Measurements from ENCODE around the gene KLHL11. TPM values are rescaled to one million over a fixed set of nuclear protein-coding genes. Genes with fewer than 3 reads are reported as not detected.
A peak's percentile ranks its signal among the peaks of the same experiment; 100 is the strongest.
"Not testable (repeated sequence)": the region's sequence is repeated elsewhere in the genome, so short reads cannot be mapped to it uniquely, and the experiment has no call there.

The KLHL11 gene
- total RNA-seq, 1 experiment from 2014 or later = 18.5 TPM

DNA sequence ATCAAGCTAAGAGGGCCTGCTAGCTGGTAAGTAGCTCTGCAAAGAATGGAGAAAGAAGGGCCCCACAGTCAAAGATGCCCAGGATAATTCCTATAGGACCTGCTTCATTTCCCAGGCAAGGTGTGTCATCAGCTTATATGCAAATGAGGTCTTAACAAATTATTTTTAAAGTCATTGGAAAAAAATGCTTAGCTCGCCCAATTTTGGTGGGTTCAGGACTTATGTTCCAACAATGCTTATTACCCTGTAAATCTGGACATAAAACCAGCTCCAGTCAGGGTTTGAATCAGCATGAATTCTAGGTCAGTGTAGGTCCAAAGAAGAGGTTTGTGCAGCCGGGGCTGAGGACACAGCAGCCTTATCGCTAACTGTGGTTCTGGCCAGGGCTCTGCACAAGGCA is 28.2 kb upstream of the KLHL11 start:
- in situ Hi-C loops (cut with HindIII; ENCODE audit: low pct_unique_long_range_greater_than_20kb, low sequenced_read_pairs) = no loop called here
- DNase-seq (ENCODE audit: low read depth, low spot score) = no peak

- DNase-seq (ENCODE audit: low read depth, low spot score) = no peak
- in situ Hi-C loops (cut with HindIII; ENCODE audit: low pct_unique_long_range_greater_than_20kb, low sequenced_read_pairs) = no loop called here
Observed at GRCh38 chr17:41892021-41892376, 26.8 kb upstream of the KLHL11 start.

- DNase-seq (ENCODE audit: low read depth, low spot score) = no peak
- in situ Hi-C loops (cut with HindIII; ENCODE audit: low pct_unique_long_range_greater_than_20kb, low sequenced_read_pairs) = no loop called here
Observed at GRCh38 chr17:41891135-41892020, 26.2 kb upstream of the KLHL11 start.

GRCh38 chr17:41888332-41888965 is 23.2 kb upstream of the KLHL11 start:
- in situ Hi-C loops (cut with HindIII; ENCODE audit: low pct_unique_long_range_greater_than_20kb, low sequenced_read_pairs) = no loop called here
- DNase-seq (ENCODE audit: low read depth, low spot score) = no peak

- in situ Hi-C loops (cut with HindIII; ENCODE audit: low pct_unique_long_range_greater_than_20kb, low sequenced_read_pairs) = no loop called here
- DNase-seq (ENCODE audit: low read depth, low spot score) = peak; percentile 43
Observed at GRCh38 chr17:41885733-41886132, 20.5 kb upstream of the KLHL11 start.

DNA sequence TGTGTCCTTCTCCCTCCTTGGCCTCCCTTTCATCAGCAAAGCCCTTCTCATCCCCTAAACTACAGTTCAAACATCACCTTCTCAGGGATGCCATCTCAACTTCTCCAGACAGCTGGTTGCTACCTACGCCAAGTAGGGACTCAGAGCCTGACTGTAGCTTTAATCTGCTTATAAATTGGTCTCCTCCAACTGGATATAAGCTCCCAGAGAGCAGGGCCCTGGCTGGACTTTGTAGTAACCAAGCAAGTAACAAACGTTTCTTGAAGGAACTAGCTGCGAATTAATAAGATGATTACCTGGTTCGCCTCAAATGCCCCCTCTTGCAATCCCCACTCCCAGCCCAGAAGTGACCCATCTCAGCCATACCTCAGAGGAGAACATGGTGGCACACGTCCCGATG is 17.5 kb upstream of the KLHL11 start:
- no peak for DNase-seq (ENCODE audit: low read depth, low spot score)
- in situ Hi-C loops (cut with HindIII; ENCODE audit: low pct_unique_long_range_greater_than_20kb, low sequenced_read_pairs) = no loop called here

DNA sequence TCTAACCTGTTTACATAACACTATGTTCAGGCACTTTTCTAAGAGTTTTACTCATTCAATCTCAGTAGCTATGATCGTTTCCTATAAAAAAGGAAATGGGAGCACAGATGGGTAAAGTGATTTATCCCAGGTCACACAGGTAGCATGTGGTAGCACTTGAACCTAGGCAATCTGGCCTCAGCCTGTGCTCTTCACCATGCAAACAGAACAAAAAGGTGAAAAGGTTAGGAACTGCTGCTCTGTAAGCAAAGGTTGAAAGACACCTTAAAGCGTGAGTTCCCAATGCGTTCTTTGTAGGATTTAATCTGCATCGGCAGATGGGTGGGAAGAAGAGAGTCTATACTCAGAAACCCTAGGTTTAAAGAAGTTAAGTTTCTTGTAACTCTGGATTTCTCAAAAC is 14.9 kb upstream of the KLHL11 start:
- no peak for DNase-seq (ENCODE audit: low read depth, low spot score)
- in situ Hi-C loops (cut with HindIII; ENCODE audit: low pct_unique_long_range_greater_than_20kb, low sequenced_read_pairs) = no loop called here

DNA sequence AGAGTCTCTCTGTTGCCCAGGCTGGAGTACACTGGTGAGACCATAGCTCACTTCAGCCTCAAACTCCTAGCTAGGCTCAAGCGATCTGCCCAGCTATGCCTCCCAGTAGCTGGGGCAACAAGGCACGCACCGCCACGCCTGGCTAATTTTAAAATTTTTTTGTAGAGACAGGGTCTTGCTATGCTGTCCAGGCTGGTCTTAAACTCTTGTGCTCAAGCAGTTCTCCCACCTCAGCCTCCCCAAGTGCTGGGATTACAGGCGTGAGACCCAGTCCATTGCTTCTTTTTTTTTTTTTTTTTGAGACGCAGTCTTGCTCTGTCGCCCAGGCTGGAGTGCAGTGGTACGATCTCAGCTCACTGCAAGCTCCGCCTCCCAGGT is 9.1 kb upstream of the KLHL11 start:
- DNase-seq (ENCODE audit: low read depth, low spot score) = not testable (repeated sequence)

DNA sequence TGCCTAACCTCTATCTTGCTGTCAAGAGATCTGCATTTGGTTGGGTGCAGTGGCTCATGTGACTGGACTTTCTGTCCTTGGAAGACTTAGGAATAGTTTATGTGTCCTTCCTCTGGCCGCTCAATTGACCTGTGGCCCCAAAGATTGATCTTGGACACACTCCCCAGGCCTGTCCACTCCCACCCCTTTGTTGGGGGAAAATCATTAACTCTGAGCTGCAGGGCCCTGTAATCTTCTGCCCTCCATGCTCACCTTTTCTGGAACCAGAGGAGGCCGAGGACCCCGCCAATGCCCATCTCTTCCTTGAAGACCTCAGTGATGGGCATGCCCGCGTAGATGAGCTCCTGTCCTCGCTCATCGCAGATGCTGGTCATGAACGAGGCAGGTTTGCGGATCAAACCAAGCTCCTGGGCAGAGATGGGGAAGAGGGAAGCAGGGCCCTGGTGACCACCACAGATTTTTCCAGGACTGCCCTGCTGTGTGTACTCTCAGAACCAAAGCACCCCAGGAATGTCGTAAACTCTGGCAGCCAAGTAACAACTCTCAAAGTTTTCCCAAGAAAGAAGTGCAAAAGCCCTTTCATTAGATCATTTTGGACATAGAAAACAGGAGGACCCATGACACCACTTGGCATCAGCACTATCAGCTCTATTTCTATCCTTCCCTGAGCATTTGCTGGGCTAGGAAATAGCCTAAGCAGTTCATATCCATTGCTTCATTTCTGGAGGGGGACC is 8.5 kb upstream of the KLHL11 start:
- in situ Hi-C loops (cut with HindIII; ENCODE audit: low pct_unique_long_range_greater_than_20kb, low sequenced_read_pairs) = no loop called here
- DNase-seq (ENCODE audit: low read depth, low spot score) = no peak

More for the DNA sequence above, 9.1 kb upstream of the KLHL11 start:
- in situ Hi-C loops (cut with HindIII; ENCODE audit: low pct_unique_long_range_greater_than_20kb, low sequenced_read_pairs) = not testable (repeated sequence)

DNA sequence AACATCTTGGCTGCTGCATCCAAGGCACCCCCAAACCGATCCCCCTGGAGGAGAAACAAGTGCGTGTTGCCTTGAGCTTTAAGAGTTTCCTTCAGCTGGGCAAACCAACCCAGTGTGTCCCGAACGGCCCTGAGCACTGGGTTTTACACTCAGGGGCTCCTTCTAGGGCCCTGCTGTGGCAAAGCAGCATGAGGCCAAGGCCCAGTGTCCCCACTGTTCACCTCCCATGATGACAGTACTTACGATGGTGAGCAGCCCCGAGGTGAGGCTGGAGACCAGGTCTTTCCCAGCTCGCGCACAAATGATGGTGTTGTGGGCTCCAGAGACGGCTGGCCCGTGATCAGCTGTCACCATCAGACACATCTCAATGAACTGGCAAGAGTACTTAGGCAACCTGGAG is 6.6 kb upstream of the KLHL11 start:
- in situ Hi-C loops (cut with HindIII; ENCODE audit: low pct_unique_long_range_greater_than_20kb, low sequenced_read_pairs) = no loop called here

DNA sequence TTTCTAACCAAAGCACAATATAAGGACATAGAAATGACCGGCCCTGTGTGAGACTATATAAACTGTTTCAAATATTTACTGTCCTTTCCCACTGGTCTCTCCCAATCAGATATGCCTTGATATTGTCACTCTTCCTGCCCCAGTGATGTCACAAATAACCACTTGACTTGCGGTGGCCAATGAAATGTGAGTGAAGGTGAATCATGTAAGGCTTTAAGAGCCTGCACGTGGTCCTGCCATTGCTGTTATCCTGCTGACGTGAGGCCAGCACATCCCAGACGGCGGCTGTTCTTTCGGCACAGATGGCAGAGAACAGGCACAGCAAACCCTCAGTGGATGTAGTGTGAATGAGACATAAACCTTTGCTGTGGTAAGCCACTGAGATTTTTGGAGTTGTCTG is 5.4 kb upstream of the KLHL11 start:
- peak; percentile 15 for DNase-seq (ENCODE audit: low read depth, low spot score)
- in situ Hi-C loops (cut with HindIII; ENCODE audit: low pct_unique_long_range_greater_than_20kb, low sequenced_read_pairs) = no loop called here

More for the DNA sequence above, 6.6 kb upstream of the KLHL11 start:
- no peak for DNase-seq (ENCODE audit: low read depth, low spot score)

GRCh38 chr17:41870097-41870496 is 4.9 kb upstream of the KLHL11 start:
- in situ Hi-C loops (cut with HindIII; ENCODE audit: low pct_unique_long_range_greater_than_20kb, low sequenced_read_pairs) = no loop called here
- no peak for DNase-seq (ENCODE audit: low read depth, low spot score)

- in situ Hi-C loops (cut with HindIII; ENCODE audit: low pct_unique_long_range_greater_than_20kb, low sequenced_read_pairs) = no loop called here
- no peak for DNase-seq (ENCODE audit: low read depth, low spot score)
Observed at GRCh38 chr17:41869426-41869825, 4.2 kb upstream of the KLHL11 start.

GRCh38 chr17:41868568-41868967 is 3.3 kb upstream of the KLHL11 start:
- peak; percentile 71 for DNase-seq (ENCODE audit: low read depth, low spot score)
- in situ Hi-C loops (cut with HindIII; ENCODE audit: low pct_unique_long_range_greater_than_20kb, low sequenced_read_pairs) = no loop called here

DNA sequence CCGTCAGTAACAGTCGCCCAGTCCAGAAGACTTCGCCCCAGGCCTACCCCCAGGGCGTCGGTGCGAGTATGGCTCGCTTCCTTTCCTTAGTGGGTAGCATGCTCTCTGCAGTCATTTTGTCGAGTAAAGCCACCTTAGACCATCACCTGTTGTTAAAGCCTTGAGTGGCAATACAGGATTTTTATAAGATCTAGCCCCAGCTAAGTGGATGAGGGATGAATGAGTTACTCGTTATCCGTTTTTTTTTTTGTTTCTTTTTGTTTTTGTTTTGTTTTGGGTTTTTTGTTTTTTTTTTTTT is 322 bp upstream of the KLHL11 start:
- DNase-seq (ENCODE audit: low read depth, low spot score) = no peak
- in situ Hi-C loops (cut with HindIII; ENCODE audit: low pct_unique_long_range_greater_than_20kb, low sequenced_read_pairs) = no loop called here

GRCh38 chr17:41864498-41864835 is 756 bp downstream of the KLHL11 start:
- in situ Hi-C loops (cut with HindIII; ENCODE audit: low pct_unique_long_range_greater_than_20kb, low sequenced_read_pairs) = no loop called here
- no peak for DNase-seq (ENCODE audit: low read depth, low spot score)

DNA sequence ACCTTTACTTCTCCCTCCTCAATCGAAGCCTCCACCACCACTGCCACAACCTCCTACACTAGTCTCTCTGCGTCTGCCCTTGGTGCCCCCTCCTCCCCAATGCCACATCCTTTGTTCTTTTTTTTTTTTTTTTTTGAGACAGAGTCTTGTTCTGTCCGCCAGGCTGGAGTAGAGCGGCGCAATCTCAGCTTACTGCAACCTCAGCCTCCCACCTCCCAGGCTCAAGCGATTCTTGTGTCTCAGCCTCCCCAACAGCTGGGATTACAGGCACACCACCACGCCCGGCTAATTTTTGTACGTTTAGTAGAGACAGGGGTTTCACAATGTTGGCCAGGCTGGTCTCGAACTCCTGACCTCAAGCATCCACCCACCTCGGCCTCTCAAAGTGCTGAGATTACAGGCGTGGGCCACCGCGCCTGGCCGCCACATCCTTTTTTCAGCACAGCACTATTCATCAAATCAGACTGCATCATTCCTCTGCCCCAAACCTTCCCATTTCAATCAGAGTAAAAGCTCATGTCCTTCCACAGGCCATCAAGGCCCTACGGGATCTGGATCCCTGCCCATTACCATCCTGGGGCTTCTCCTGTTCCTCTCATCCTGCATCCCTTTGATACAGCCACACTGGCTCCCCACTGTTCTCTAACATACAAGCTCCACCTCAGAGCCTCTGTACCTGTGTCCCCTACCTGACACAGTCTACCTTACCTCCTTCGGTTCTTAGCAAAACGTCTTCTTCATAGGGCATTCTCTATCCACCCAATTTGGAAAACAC is 2.0 kb downstream of the KLHL11 start:
- in situ Hi-C loops (cut with HindIII; ENCODE audit: low pct_unique_long_range_greater_than_20kb, low sequenced_read_pairs) = no loop called here
- DNase-seq (ENCODE audit: low read depth, low spot score) = no peak

- no peak for DNase-seq (ENCODE audit: low read depth, low spot score)
- in situ Hi-C loops (cut with HindIII; ENCODE audit: low pct_unique_long_range_greater_than_20kb, low sequenced_read_pairs) = no loop called here
Observed at GRCh38 chr17:41860254-41860931, 4.8 kb downstream of the KLHL11 start.
